DOHH2 (cell line): ENCODE results near the gene ARHGAP44.

Experiments
- H3F3A ChIP-seq: fragments of 200-600 bp; sonication (generic), shearing (Covaris generic); 2 replicates; pipeline ENCODE4 v1.6.0; 2016; ENCODE audit warnings: antibody characterized with exemption, mild to moderate bottlenecking; ENCODE audit not compliant: control insufficient read depth, insufficient read depth
- H3K27ac ChIP-seq: fragments of 200-600 bp; sonication (generic); 2 replicates; pipeline ENCODE4 v1.5.1; 2014; ENCODE audit warnings: low read depth, mild to moderate bottlenecking, low read length, moderate library complexity
- H3K27me3 ChIP-seq: fragments of 200-600 bp; sonication (generic); 2 replicates; pipeline ENCODE4 v1.6.1; 2014; ENCODE audit warnings: mild to moderate bottlenecking, low read length, mixed read lengths; ENCODE audit not compliant: control insufficient read depth
- H3K36me3 ChIP-seq: fragments of 200-600 bp; sonication (generic); 2 replicates; pipeline ENCODE4 v1.6.1; 2014; ENCODE audit warnings: mild to moderate bottlenecking, low read length, moderate library complexity, mixed read lengths; ENCODE audit not compliant: control insufficient read depth
- H3K4me1 ChIP-seq: fragments of 200-600 bp; sonication (generic); 2 replicates; pipeline ENCODE4 v1.6.1; 2014; ENCODE audit warnings: mild to moderate bottlenecking, low read length, mixed read lengths; ENCODE audit not compliant: control insufficient read depth
- H3K4me2 ChIP-seq: fragments of 200-600 bp; sonication (generic); 2 replicates; pipeline ENCODE4 v1.6.0; 2014; ENCODE audit warnings: mild to moderate bottlenecking, low read length, moderate library complexity
- H3K4me3 ChIP-seq: fragments of 200-600 bp; sonication (generic); 2 replicates; pipeline ENCODE4 v1.5.1; 2014; ENCODE audit warnings: mild to moderate bottlenecking, low read length, mixed read lengths
- H3K79me2 ChIP-seq: fragments of 200-600 bp; sonication (generic); 2 replicates; pipeline ENCODE4 v1.6.1; 2014; ENCODE audit warnings: mild to moderate bottlenecking, low read length, mixed read lengths; ENCODE audit not compliant: control insufficient read depth
- H3K9me2 ChIP-seq: fragments of 200-600 bp; sonication (generic); replicated peaks from 2 replicates; pipeline ENCODE4 v1.6.1; 2014; ENCODE audit warnings: mild to moderate bottlenecking, low read length, mixed read lengths; ENCODE audit not compliant: control insufficient read depth
- H3K9me3 ChIP-seq: fragments of 200-600 bp; sonication (generic); 2 replicates; pipeline ENCODE4 v1.6.1; 2014; ENCODE audit warnings: antibody characterized with exemption, low read length, mixed read lengths; ENCODE audit not compliant: control insufficient read depth, insufficient read depth
- H4K20me1 ChIP-seq: fragments of 200-600 bp; sonication (generic); 2 replicates; pipeline ENCODE4 v1.6.0; 2014; ENCODE audit warnings: low read depth, mild to moderate bottlenecking, antibody characterized with exemption, low read length, moderate library complexity; ENCODE audit not compliant: control insufficient read depth, insufficient read depth
- EZH2phosphoT487 ChIP-seq: fragments of 200-600 bp; sonication (generic); IDR thresholded peaks from 2 replicates; pipeline ENCODE4 v1.6.1; 2017; ENCODE audit warnings: borderline replicate concordance, mild to moderate bottlenecking, antibody characterized with exemption, low read length, moderate library complexity, mixed read lengths
- TF ChIP-seq, protein P1 (sequence below): fragments of 200-600 bp; sonication (generic); IDR thresholded peaks from one replicate; pipeline ENCODE4 v1.5.1; 2014; ENCODE audit warnings: antibody characterized with exemption, mild to moderate bottlenecking, low read depth, low read length; ENCODE audit not compliant: poor library complexity, severe bottlenecking

The ARHGAP44 gene

GRCh38 chr17:12994341-12995074 lies 205.2 kb downstream of the ARHGAP44 start:
- Histone ChIP-seq H3K9me2 (no peaks in the 10 kb centered on the region), H3K4me3 (no peak overlapping the region), H3K79me2 (no peaks in the 10 kb centered on the region), H3K4me1 (peaks cover 2% of the 10 kb centered on the region), H4K20me1 (no peaks in the 10 kb centered on the region), H3K4me2 (no peak overlapping the region), H3F3A (no peaks in the 10 kb centered on the region), H3K27me3 (no peaks in the 10 kb centered on the region), H3K36me3 (peaks cover 97% of the 10 kb centered on the region), H3K27ac (no peak overlapping the region), H3K9me3 (no peaks in the 10 kb centered on the region)
- TF ChIP-seq, protein P1, sequence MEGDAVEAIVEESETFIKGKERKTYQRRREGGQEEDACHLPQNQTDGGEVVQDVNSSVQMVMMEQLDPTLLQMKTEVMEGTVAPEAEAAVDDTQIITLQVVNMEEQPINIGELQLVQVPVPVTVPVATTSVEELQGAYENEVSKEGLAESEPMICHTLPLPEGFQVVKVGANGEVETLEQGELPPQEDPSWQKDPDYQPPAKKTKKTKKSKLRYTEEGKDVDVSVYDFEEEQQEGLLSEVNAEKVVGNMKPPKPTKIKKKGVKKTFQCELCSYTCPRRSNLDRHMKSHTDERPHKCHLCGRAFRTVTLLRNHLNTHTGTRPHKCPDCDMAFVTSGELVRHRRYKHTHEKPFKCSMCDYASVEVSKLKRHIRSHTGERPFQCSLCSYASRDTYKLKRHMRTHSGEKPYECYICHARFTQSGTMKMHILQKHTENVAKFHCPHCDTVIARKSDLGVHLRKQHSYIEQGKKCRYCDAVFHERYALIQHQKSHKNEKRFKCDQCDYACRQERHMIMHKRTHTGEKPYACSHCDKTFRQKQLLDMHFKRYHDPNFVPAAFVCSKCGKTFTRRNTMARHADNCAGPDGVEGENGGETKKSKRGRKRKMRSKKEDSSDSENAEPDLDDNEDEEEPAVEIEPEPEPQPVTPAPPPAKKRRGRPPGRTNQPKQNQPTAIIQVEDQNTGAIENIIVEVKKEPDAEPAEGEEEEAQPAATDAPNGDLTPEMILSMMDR, result no peak
- no peak for TF ChIP-seq EZH2phosphoT487

GRCh38 chr17:12995106-12995895 lies 206.0 kb downstream of the ARHGAP44 start:
- Histone ChIP-seq H3K36me3 (peaks cover 96% of the 10 kb centered on the region), H3F3A (no peaks in the 10 kb centered on the region), H3K27me3 (no peaks in the 10 kb centered on the region), H4K20me1 (no peaks in the 10 kb centered on the region), H3K9me2 (no peaks in the 10 kb centered on the region), H3K9me3 (no peaks in the 10 kb centered on the region), H3K4me3 (no peak overlapping the region), H3K27ac (no peak overlapping the region), H3K79me2 (no peaks in the 10 kb centered on the region), H3K4me2 (no peak overlapping the region), H3K4me1 (no peaks in the 10 kb centered on the region)
- TF ChIP-seq, protein P1, result no peak
- TF ChIP-seq EZH2phosphoT487, result no peak

DNA sequence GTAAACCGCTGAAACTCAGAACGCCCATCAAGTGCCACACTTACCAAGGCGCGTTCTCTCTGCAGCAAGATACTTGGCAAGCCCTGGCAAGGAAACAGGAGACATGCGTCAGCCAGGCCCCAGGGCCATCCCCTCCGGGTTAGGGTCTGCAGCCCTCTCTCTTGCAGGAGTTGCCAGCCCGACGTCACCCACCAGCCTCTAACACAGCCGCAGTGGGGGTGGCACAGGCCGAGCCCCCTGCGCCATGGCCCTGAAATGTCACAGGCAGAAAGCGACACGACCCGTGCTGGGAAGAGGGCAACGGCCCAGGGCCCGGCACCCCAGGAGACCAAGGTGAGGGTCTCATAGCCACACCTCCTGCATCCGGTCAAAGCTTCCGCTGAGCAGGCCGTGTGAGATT lies 206.6 kb downstream of the ARHGAP44 start:
- Histone ChIP-seq H3K36me3 (peaks cover 96% of the 10 kb centered on the region), H3K79me2 (no peaks in the 10 kb centered on the region), H3K4me3 (no peak overlapping the region), H3K4me2 (no peak overlapping the region), H3K27ac (no peak overlapping the region), H3K9me2 (no peaks in the 10 kb centered on the region), H3K27me3 (no peaks in the 10 kb centered on the region), H3K4me1 (no peaks in the 10 kb centered on the region), H3F3A (no peaks in the 10 kb centered on the region), H3K9me3 (no peaks in the 10 kb centered on the region), H4K20me1 (no peaks in the 10 kb centered on the region)
- TF ChIP-seq, protein P1, result no peak
